Type B pancreatic cell (in vitro differentiated cells): ENCODE data around the gene NPHP4. TPM values are rescaled to one million over a fixed set of nuclear protein-coding genes. Genes with fewer than 3 reads are reported as not detected.
A peak's percentile ranks its signal among the peaks of the same experiment; 100 is the strongest.

Experiments
- DNase-seq: peaks from one replicate; pipeline ENCODE4 v3.0.0; 2021; ENCODE audit warnings: mixed read lengths; ENCODE audit not compliant: unreplicated experiment; ENCODE audit errors: extremely low spot score
- H3K27ac Mint-ChIP-seq: 2 replicates; pipeline ENCODE4 v1.8.0; 2021; ENCODE audit warnings: mild to moderate bottlenecking, mixed read lengths
- H3K27me3 Mint-ChIP-seq: 2 replicates; pipeline ENCODE4 v1.8.0; 2021; ENCODE audit warnings: mixed read lengths
- H3K36me3 Mint-ChIP-seq: 2 replicates; pipeline ENCODE4 v1.8.0; 2021; ENCODE audit warnings: mixed read lengths
- H3K4me1 Mint-ChIP-seq: one replicate; pipeline ENCODE4 v1.8.0; 2021; ENCODE audit warnings: mixed read lengths; ENCODE audit not compliant: unreplicated experiment
- H3K4me3 Mint-ChIP-seq: 2 replicates; pipeline ENCODE4 v1.8.0; 2021; ENCODE audit warnings: mild to moderate bottlenecking, mixed read lengths
- H3K9me3 Mint-ChIP-seq: 2 replicates; pipeline ENCODE4 v1.8.0; 2021; ENCODE audit warnings: mixed read lengths
- total RNA-seq: library from RNA; stranded (reverse); gene quantifications from 2 replicates; pipeline ENCODE4 v1.2.1, GENCODE V29; 2021; ENCODE audit warnings: low replicate concordance
- TF ChIP-seq, protein P1 (sequence below): fragments of 200-600 bp; sonication (generic); conservative IDR thresholded peaks from 2 replicates; pipeline ENCODE4 v1.5.0; 2021; ENCODE audit warnings: antibody characterized with exemption, mild to moderate bottlenecking

Gene NPHP4
- total RNA-seq, 1 donor from 2014 or later = 21.7 TPM

DNA sequence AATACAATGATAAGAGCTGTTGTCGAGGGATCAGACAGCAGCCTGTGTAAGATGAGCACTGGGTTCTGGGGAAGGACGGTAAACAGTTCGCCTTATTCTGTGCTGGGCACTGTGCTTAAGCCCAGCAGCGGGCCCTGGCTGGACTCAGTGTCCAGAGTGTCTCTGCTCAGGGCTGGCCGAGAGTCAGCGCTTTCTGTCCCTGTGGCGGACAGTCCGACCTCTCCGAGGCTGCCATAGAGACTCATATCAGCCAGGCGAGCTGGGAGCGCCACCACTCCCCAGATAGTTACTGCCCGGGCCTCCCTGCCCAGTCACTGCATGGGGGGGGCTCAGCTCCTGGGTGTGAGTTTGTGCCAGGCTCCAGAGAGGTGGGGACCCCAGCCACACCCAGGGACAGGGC lies 14.7 kb upstream of the NPHP4 start:
- DNase-seq = no peak
- peaks cover 18% of the 10 kb centered on the region for H3K4me1 Mint-ChIP-seq
- no peak overlapping the region for H3K27ac Mint-ChIP-seq
- H3K27me3 Mint-ChIP-seq = peaks cover 8% of the 10 kb centered on the region
- TF ChIP-seq, protein P1, sequence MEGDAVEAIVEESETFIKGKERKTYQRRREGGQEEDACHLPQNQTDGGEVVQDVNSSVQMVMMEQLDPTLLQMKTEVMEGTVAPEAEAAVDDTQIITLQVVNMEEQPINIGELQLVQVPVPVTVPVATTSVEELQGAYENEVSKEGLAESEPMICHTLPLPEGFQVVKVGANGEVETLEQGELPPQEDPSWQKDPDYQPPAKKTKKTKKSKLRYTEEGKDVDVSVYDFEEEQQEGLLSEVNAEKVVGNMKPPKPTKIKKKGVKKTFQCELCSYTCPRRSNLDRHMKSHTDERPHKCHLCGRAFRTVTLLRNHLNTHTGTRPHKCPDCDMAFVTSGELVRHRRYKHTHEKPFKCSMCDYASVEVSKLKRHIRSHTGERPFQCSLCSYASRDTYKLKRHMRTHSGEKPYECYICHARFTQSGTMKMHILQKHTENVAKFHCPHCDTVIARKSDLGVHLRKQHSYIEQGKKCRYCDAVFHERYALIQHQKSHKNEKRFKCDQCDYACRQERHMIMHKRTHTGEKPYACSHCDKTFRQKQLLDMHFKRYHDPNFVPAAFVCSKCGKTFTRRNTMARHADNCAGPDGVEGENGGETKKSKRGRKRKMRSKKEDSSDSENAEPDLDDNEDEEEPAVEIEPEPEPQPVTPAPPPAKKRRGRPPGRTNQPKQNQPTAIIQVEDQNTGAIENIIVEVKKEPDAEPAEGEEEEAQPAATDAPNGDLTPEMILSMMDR = no peak
- H3K9me3 Mint-ChIP-seq = no peaks in the 10 kb centered on the region
- H3K36me3 Mint-ChIP-seq = no peaks in the 10 kb centered on the region
- H3K4me3 Mint-ChIP-seq = no peak overlapping the region

DNA sequence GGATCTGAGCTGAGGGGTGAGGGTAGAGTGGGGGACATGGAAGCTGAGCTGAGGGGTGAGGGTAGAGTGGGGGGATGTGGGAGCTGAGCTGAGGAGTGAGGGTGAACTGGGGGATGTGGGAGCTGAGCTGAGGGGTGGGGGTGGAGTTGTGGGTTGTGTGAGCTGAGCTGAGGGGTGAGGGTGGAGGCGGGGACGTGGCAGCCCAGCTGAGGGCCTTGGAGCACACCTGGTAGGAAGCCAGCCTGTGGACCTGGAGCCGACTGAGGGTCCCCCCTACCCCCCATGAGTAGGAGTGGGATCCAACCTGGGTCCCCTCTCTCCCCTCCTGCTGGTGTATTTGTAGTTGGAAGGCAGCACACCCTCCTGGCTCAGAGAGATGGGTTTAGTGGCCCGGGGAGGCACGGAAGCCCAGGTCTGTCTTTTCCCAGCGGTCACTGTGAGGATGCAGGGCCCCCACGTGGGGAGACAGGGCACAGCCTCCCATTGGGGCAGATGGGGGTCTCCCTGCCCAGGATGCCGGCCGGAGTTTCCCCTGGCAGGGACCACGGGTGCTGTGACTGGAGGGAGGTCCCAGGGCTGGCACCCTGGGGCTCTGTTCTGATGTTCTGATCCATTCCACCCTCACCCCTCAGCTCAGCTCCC lies 13.2 kb upstream of the NPHP4 start:
- Mint-ChIP-seq H3K9me3 (no peaks in the 10 kb centered on the region), H3K27me3 (peaks cover 8% of the 10 kb centered on the region), H3K36me3 (no peaks in the 10 kb centered on the region), H3K4me3 (no peak overlapping the region), H3K4me1 (peaks cover 18% of the 10 kb centered on the region), H3K27ac (no peak overlapping the region)
- TF ChIP-seq, protein P1 = no peak
- no peak for DNase-seq

DNA sequence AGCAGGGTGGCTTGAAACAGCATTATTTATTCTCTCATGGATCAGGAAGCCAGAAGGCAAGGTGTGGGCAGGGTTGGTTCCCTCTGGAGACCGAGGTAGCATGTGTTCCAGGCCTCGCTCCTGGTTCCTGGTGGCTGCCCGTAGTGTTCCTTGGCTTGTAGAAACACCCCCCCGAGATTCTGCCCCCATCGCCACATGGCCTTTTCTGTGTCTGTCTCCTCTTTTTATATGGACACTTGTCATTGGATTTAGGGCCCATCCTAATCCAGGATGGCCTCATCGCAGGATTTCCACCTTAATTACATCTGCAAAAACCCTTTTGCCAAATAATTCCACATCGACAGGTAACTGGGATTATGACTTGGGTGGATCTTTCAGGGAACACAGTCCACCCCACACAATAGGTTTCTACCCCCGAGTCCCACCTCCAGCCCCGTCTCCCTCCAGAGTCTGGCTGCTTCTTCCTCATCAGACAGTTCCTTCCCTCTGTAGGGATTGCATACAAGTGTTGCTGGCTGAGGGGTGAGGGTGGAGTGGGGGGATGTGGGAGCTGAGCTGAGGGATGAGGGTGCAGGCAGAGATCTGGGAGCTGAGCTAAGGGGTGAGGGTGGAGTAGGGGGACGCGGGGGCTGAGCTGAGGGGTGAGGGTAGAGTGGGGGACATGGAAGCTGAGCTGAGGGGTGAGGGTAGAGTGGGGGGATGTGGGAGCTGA lies 12.3 kb upstream of the NPHP4 start:
- DNase-seq = no peak
- Mint-ChIP-seq H3K27ac (no peak overlapping the region), H3K36me3 (no peaks in the 10 kb centered on the region), H3K27me3 (peaks cover 8% of the 10 kb centered on the region), H3K4me3 (no peak overlapping the region), H3K9me3 (no peaks in the 10 kb centered on the region), H3K4me1 (peaks cover 15% of the 10 kb centered on the region)
- TF ChIP-seq, protein P1 = no peak

DNA sequence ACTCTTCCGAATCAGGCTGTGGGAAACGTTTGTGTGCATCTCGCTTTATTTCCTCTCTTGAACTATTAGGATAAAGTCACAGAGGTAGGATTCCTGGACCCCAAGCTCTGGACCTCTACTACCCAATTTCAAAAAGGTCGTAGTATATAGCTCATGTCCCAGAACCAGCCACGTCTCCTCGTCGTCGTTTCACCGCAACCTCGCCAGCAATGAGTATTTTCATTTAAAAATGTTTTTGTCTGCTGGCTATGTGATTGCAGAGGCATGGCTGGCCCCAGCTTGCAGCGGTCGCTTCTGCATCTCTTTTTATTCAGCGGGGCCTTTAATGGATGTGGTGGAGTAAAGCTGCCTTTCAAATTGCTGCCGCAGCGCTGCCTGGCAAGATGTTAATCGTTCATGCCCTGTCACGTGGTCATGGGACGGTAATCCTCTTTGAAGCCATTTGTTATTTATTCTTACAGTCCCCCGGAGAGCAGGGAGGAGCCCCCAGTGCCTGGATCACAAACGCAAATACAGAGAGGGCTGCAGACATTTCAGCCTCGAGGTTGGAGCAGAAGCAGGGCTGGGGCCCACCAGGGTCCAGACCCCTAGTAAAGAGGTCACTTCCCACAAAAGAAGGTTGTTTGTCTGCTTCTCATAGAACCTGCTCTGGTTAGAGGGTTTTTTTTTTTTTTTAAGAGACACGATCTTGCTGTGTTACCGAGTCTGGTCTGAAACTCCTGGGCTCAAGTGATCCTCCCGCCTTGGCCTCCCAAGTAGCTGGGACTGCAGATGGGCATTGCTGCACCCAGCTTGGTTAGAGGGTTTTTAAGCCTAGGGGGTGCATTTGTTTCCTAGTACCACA lies 11.6 kb upstream of the NPHP4 start:
- Mint-ChIP-seq H3K9me3 (no peaks in the 10 kb centered on the region), H3K36me3 (no peaks in the 10 kb centered on the region), H3K27ac (peak overlapping the region; percentile 56), H3K4me1 (peaks cover 13% of the 10 kb centered on the region), H3K27me3 (peaks cover 8% of the 10 kb centered on the region), H3K4me3 (peak overlapping the region; percentile 63)
- TF ChIP-seq, protein P1 = no peak
- no peak for DNase-seq

DNA sequence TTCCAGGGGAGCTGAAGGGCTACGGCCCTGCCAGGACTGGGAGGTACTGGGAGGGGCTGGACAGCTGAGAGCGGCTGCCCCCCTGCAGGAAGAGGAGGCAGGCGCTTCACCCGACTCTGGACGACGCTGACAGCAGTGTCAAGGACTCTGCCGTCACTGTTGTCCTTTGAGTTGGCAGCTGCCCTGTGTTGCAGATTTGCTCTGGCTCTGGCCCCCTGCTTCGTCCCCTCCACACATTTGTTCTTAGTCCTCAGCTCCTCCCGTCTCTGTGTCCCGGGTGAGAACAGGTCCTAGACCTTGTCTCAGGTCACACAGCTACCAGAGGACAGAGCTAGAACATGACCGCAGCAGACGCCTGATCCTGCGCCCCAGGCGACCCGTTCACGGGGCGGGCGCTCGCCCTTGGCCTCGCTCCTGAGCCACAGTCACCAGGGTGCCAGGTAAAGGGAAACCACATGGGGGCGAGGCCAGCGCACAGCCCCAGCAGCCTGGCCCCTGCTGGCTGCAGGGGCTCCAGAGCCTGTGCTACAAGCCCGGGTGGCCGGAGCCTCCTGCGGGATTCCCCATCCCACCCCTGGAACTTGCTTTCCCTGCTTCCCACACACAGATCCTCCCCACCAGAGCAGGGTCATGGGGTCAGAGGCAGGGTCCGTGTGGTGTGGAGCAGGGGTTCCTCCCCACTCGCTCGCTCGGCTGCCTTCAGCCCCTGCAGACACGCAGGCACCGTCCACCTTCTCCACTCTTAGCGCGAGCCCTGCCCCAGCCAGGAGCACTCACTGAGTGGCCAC lies 10.7 kb upstream of the NPHP4 start:
- H3K27ac Mint-ChIP-seq = peak overlapping the region; percentile 56
- peaks cover 13% of the 10 kb centered on the region for H3K4me1 Mint-ChIP-seq
- TF ChIP-seq, protein P1 = no peak
- H3K9me3 Mint-ChIP-seq = no peaks in the 10 kb centered on the region
- H3K27me3 Mint-ChIP-seq = peaks cover 9% of the 10 kb centered on the region
- DNase-seq = no peak
- H3K4me3 Mint-ChIP-seq = peak overlapping the region; percentile 63
- no peaks in the 10 kb centered on the region for H3K36me3 Mint-ChIP-seq
